GM12865 (cell line): ENCODE results near the gene RNF130.

Source experiments
- DNase-seq: peaks from one replicate; pipeline ENCODE4 v3.0.0; 2010; ENCODE audit warnings: low read depth
- H3K4me3 ChIP-seq: 2 replicates; pipeline ENCODE4 v1.5.1; 2011; ENCODE audit warnings: mild to moderate bottlenecking, low read depth, low read length, control low read depth
- TF ChIP-seq, protein P1 (sequence below): IDR thresholded peaks from 2 replicates; pipeline ENCODE4 v1.5.1; 2011; ENCODE audit warnings: low read length, control low read depth, low read depth, inconsistent platforms; ENCODE audit not compliant: insufficient read depth; ENCODE audit errors: missing control alignments

Gene RNF130

DNA sequence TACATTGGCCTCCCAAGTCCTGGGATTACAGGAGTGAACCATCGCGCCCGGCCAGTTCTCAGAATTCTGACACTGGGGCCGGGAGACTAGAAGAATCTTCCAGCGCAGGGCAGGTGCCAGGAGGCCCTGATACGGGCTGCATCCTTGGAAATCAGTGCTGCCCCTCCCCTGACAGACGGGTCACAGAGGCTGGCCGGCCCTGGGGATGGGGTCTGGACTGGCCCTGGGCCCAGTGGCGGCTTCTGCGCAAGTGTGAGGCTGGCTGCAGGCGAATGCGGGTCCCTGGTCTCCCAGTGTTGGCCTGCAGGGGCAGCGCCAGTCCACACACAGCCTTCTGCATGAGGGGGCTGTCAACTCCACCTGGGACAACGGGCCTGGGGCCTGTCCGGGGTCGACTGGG is 163.0 kb downstream of the RNF130 start:
- H3K4me3 ChIP-seq: no peak overlapping the region
- TF ChIP-seq, protein P1, sequence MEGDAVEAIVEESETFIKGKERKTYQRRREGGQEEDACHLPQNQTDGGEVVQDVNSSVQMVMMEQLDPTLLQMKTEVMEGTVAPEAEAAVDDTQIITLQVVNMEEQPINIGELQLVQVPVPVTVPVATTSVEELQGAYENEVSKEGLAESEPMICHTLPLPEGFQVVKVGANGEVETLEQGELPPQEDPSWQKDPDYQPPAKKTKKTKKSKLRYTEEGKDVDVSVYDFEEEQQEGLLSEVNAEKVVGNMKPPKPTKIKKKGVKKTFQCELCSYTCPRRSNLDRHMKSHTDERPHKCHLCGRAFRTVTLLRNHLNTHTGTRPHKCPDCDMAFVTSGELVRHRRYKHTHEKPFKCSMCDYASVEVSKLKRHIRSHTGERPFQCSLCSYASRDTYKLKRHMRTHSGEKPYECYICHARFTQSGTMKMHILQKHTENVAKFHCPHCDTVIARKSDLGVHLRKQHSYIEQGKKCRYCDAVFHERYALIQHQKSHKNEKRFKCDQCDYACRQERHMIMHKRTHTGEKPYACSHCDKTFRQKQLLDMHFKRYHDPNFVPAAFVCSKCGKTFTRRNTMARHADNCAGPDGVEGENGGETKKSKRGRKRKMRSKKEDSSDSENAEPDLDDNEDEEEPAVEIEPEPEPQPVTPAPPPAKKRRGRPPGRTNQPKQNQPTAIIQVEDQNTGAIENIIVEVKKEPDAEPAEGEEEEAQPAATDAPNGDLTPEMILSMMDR: no peak
- DNase-seq: no peak

DNA sequence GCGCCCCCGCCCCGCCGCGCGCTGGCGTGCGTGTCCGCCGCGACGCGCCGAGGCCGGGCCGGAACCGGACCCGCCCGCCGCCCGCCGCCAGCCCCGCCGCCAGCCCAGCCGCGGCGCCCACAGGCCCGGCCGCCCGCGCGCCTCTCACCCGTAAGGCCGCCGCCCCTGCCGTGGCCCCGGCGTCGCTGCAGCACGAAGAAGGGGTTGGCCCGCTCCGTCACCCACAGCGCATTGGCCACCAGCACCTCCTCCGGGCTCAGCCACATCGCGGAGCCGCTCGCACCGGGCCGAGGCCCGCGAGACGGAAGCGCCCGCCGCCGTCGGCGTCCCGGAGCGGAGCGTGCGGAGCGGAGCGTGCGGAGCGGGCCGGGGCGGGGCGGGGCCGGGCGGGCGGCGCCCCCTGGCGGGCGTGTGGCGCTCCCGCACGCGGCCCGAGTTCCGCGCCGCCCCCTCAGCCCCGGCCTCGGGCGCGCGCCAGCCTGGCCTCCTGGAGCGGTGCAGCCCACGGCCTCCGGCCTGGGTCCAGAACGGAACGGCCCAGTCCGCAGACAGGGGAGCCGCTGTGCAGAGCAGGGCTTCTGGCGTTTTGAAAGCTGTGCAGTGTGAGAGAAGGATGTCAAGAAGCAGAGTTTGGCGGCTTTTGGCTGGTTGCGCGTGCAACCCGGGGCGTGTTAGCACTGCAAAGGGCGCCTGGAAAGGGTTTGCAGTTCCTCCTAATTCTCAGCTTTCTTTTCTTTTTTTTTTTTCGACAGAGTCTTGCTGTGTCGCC is 163.8 kb downstream of the RNF130 start, which contains the start of gene TBC1D9B:
TSS of gene TBC1D9B (minus strand) at position 342 of the 769 bp plus-strand sequence. CDS start at position 266, 76 bp downstream.
- peak within 1 kb of the TSS; percentile 84 for H3K4me3 ChIP-seq
- TF ChIP-seq, protein P1: peak; percentile 46
- peak; percentile 84 for DNase-seq

DNA sequence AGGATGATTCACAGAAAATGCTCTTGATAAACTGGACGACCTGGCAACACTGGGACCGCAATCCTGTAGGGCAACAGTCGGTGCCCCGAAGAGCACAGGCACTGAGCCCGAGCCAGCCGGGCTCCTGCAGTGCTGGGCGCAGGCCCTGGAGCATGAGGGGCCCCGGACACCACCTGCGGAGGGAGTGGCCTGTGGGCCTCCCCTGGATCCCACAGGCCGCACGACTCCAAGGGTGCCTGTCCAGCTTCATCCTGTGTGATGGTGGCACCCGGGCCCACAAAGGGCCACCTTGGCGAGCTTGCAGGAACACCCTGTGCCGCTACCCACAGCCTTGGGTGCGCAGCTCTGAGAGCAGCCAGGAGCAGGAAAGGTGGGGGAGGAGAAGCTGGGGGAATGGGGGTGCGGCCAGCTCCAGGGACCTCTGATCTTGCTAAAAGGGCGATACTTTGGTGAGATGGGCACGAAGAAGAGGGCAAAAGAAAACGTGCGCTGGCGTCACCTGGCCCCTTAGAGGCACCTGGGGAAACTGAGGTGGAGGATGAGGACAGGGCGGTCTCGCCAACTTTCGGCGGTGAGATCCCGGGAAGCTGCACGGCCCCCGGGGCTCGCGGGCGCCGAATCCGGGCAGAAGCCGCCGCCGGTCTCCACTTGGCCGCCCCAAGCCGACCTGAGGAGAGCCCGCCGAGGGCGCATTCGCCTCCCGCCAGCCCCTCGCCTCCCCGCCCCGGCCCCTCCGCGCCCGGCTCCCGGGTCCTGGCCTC is 164.6 kb downstream of the RNF130 start:
- H3K4me3 ChIP-seq: peak overlapping the region; percentile 84
- DNase-seq: peak; percentile 35
- TF ChIP-seq, protein P1: no peak

DNA sequence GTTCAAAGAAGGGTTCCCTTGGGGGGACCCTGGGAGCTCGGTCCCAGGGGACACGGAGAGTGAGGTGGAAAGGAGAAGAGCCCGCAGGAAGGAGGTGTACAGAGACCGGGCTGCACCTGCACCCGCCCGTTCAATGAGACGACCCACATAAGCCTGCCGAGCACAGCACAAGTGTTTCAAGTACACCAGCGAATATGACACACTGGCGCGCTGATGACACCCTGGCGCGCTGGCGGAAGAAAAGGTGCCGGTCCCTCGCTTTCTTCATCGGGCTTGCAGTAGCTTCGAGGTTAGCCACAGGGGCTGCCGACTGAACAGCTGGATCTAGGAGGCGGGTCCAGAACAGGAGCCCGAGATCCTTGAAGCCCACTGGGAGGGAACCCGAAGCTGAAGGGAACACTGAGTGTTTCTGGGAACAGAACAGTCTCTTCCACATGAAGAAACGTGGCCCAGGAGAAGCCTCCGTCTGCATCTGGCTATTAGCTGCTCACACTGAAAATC is 165.2 kb downstream of the RNF130 start:
- H3K4me3 ChIP-seq: peak overlapping the region; percentile 84
- TF ChIP-seq, protein P1: no peak
- DNase-seq: no peak

DNA sequence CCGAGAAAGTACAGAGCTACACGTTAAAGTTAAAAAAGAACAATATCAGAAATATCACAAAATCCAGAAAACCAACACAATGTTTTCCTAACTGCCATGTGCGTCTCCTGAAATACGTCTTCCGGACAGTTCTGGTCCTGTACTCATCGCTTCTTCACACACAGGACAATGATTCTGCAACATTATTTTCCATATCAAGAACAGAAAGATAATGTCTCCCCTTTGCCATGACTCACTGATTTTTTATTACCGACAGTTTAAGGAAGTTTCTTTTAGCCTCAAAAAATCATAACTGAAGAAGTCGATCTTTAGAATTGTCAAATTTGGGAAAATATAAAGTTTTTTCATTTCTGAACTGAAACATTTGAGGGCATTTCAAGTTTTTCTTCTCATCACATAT is 166.4 kb downstream of the RNF130 start:
- H3K4me3 ChIP-seq: no peak overlapping the region
- no peak for DNase-seq
- TF ChIP-seq, protein P1: no peak
